ENCODE measurements around the gene DUSP6. TPM values are rescaled to one million over a fixed set of nuclear protein-coding genes. Genes with fewer than 3 reads are reported as not detected.

DUSP6 gene
- total RNA-seq, 1 experiment from 2014 or later: 20.3 TPM

GRCh38 chr12:89384807-89385206, 32.5 kb upstream of the DUSP6 start:
- no peak for DNase-seq (ENCODE audit: low read depth, low spot score)
- H3K27me3 ChIP-seq (ENCODE audit: control insufficient read depth, insufficient read depth, low read length): no peaks in the 10 kb centered on the region
- TF ChIP-seq SIN3A (IDR thresholded peaks at IDR 0.05; ENCODE audit: borderline replicate concordance, insufficient read depth, low read depth, low read length) (no peak), CTCF (IDR thresholded peaks at IDR 0.05) (no peak), TCF7L2 (IDR thresholded peaks at IDR 0.05; ENCODE audit: low read depth, low read length) (no peak), REST (IDR thresholded peaks at IDR 0.05; ENCODE audit: insufficient read depth in 1 of 2, low read depth in 2 of 2, low read length in 1 of 2) (no peak), POLR2AphosphoS5 (IDR thresholded peaks at IDR 0.05; ENCODE audit: low read depth, low read length) (no peak)
- no peak overlapping the region for H3K4me3 ChIP-seq (ENCODE audit: low read depth in 2 of 2, low read length in 2 of 2)
- no TSS peak for BruUV-seq (replicated peaks)
- H3K27ac ChIP-seq (ENCODE audit: low read length): no peak overlapping the region
- H3K4me1 ChIP-seq (ENCODE audit: control insufficient read depth, insufficient read depth, low read length): no peaks in the 10 kb centered on the region
- POLR2A ChIA-PET: no interaction called here
- H3K36me3 ChIP-seq (ENCODE audit: control insufficient read depth, insufficient read depth, low read length): no peaks in the 10 kb centered on the region
- no peak for ATAC-seq
- H3K9me3 ChIP-seq (ENCODE audit: control insufficient read depth, insufficient read depth, low read depth, low read length): no peaks in the 10 kb centered on the region
- intact Hi-C loops (cut with micrococcal nuclease; ENCODE audit: unreplicated experiment): no loop called here
- in situ Hi-C loops (cut with HindIII; ENCODE audit: low pct_unique_long_range_greater_than_20kb, low sequenced_read_pairs): no loop called here
- CTCF ChIA-PET: no interaction called here

GRCh38 chr12:89384050-89384758, 31.9 kb upstream of the DUSP6 start:
- TF ChIP-seq REST (IDR thresholded peaks at IDR 0.05; ENCODE audit: insufficient read depth in 1 of 2, low read depth in 2 of 2, low read length in 1 of 2) (no peak), CTCF (IDR thresholded peaks at IDR 0.05) (no peak)
- no peaks in the 10 kb centered on the region for H3K9me3 ChIP-seq (ENCODE audit: control insufficient read depth, insufficient read depth, low read depth, low read length)
- ChIA-PET POLR2A (no interaction called here), CTCF (no interaction called here)
- H3K4me1 ChIP-seq (ENCODE audit: control insufficient read depth, insufficient read depth, low read length): no peaks in the 10 kb centered on the region
- ATAC-seq (no peak), DNase-seq (ENCODE audit: low read depth, low spot score) (no peak)
- no peaks in the 10 kb centered on the region for H3K27me3 ChIP-seq (ENCODE audit: control insufficient read depth, insufficient read depth, low read length)
- in situ Hi-C loops (cut with HindIII; ENCODE audit: low pct_unique_long_range_greater_than_20kb, low sequenced_read_pairs): no loop called here
- BruUV-seq (replicated peaks): no TSS peak
- no peak overlapping the region for H3K27ac ChIP-seq (ENCODE audit: low read length)
- intact Hi-C loops (cut with micrococcal nuclease; ENCODE audit: unreplicated experiment): no loop called here
- no peak overlapping the region for H3K4me3 ChIP-seq (ENCODE audit: low read depth in 2 of 2, low read length in 2 of 2)
- no peaks in the 10 kb centered on the region for H3K36me3 ChIP-seq (ENCODE audit: control insufficient read depth, insufficient read depth, low read length)

All from Panc1 (cell line).